NCI-H345 treated with DMSO at 0.1 percent for 48 hours (cell line): ENCODE results near the gene ANKS1B.
"Not testable (repeated sequence)": the region's sequence is repeated elsewhere in the genome, so short reads cannot be mapped to it uniquely, and the experiment has no call there.

Experiments used
- DNase-seq: peaks from one replicate; lab custom pipeline; 2025; ENCODE audit not compliant: unreplicated experiment; lab: John Stamatoyannopoulos, UW

ANKS1B gene

GRCh38 chr12:99767809-99768208 is 216.9 kb downstream of the ANKS1B start:
- DNase-seq, result peak; percentile 3

DNA sequence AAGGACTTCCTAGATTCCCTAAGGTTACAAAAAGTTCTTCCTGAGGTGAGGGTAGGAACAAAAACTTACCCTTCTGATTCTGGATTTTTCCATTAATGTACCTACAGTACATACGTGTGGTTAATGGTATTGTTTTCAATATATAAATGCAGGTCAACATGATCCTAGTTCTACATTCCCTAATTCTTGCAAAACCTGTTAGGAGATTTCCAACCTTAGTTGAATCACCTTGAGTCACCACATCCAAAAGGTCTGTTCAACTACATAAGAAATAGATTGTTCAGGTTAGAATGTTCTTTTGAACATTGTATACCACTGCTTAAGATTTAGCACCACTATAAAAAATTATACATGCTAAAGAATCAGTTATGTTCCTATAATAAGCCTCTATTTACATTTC is 218.3 kb downstream of the ANKS1B start:
- no peak for DNase-seq

DNA sequence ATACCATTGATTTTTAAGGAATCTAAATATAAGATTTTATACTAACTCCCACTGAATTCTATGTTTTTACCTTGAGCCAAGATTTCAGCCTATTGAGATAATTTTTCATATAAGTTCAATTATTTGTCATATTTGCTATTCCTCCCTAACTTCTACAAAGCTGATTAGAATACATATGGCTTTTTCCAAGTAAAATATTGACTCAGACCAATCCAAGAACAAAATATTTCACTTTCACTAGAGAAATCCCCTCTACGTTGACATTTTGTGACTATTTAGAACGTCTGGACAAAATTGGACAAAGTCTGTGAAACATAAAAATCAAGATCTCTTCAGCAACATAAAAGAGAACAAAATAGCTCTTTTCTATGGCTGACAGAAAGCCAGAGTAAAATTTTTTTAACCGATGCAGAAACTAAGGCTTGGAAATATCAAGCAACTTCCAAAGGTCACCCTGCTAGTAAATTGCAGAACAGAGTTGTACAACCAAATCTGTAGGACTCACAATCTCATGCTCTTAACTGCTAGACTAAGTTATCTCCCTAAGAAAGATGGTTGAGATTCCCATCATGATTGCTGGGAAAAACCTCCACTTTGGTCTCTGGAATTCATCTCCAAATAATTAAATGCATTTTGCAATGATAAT is 219.1 kb downstream of the ANKS1B start:
- DNase-seq, result no peak

DNA sequence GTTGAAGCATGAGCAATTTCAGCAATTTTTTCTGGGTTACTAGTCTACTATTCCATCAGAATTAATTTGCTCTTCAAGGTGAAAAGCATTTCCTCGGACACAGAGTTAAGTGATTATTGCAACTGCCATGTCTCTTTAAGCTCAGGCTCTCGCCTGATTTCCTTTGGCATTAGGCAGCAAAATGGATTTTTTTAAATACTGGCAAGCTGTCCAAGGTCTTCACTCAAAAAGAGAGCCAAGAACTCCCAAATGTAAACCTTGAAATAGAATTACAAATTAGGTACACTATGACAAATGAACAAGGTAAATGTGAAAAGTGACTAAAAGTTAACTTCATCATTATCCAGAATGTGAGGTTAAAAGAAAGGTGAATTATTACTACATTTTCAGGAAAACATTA is 225.3 kb downstream of the ANKS1B start:
- no peak for DNase-seq

- DNase-seq, result no peak
Measured at GRCh38 chr12:99758997-99759396, 225.7 kb downstream of the ANKS1B start.

DNA sequence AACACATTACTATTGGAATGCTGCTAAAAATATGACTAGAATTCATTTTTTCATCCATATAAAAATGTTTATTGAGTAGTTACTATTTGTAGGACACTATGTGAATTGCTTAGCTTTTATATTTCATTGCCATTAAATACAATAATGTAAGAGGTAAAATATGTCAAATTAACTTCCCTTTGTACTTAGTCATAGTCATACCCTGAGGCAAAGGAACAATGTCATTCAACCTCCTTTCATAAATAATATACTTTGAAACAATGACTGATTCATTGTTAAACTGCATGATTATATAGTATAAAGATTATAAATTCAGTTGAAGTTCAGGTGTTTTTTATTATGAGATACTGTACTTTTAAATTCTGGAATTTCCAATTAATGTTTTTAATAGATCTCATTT is 232.0 kb downstream of the ANKS1B start:
- no peak for DNase-seq

DNA sequence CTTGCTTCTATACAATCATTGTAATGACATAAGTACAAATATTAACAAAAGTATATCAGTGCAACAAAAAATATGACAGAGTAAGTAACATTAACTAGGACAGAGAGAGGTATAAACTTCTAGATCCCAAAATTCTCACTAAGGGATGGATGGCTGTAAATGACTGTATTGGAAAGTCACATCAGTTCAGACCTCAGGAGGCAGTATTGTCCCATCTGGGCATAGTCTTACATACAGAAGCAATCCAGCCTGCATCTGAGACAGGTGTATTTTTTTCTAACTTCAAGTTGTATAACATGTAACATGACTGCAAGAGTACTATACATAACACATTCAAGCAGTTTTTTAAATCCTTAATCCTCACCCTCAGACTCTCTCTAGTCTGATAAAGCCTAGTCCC is 238.2 kb downstream of the ANKS1B start:
- no peak for DNase-seq

- DNase-seq, result no peak
Measured at GRCh38 chr12:99745895-99746294, 238.8 kb downstream of the ANKS1B start.

DNA sequence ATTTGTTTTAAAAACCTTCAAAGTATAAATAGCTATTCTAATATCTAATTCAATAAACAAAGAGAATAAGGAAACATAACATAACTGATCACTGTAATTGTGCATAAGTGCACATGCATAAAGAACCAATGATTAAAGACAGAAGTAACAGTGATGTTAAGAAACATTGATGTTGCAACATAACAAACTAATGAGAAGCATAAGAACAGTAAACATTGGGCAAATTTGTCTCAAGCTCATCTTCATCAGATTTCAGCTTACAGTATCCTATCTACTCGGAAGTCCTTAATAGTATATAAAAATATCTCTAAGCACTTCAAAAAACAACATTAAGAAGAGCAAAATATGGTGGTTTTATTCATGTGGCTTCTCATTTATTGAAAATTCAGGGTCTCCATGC is 239.6 kb downstream of the ANKS1B start:
- DNase-seq, result no peak

DNA sequence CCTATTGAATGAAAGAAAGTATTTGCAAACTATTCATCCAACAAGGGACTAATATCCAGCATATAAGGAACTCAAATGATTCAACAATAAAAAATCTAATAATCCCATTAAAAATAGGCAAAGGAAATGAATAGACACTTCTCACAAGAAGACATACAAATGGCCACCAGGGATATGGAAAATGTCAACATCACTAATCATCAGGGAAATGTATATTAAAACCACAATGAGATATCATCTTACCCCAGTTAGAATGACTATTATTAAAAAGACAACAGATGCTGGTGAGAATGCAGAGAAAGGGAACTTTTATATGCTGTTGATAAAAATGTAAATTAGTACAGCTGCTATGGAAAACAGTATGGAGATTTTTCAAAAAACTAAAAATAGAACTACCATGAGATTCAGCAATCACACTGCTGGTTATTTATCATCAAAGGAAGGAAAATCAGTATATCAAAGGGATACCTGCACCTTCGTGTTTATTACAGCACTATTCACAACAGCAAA is 247.9 kb downstream of the ANKS1B start:
- DNase-seq, result no peak

DNA sequence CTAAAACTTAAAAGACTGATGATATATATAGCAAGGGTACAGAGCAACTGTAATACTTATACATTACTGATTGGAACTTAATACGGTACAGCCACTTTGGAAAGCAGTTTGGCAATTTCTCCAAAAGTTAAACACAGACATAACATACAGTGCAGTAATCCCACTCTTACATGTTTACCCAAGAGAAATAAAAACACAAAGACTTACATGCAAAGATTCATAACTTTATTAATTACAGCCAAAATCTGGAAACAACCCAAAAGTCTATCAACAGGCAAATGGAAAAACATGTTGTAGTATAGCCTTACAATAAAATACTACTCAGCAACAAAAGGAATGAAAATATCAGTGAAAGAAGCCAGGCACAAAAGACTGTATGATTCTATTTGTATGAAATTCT is 252.6 kb downstream of the ANKS1B start:
- no peak for DNase-seq

GRCh38 chr12:99722690-99723486 is 261.8 kb downstream of the ANKS1B start:
- no peak for DNase-seq

- DNase-seq, result no peak
Measured at GRCh38 chr12:99721715-99722275, 262.9 kb downstream of the ANKS1B start.

GRCh38 chr12:99720083-99720465 is 264.7 kb downstream of the ANKS1B start:
- DNase-seq, result not testable (repeated sequence)

- not testable (repeated sequence) for DNase-seq
Measured at GRCh38 chr12:99719411-99720082, 265.2 kb downstream of the ANKS1B start.

- not testable (repeated sequence) for DNase-seq
Measured at GRCh38 chr12:99715841-99716510, 268.8 kb downstream of the ANKS1B start.

DNA sequence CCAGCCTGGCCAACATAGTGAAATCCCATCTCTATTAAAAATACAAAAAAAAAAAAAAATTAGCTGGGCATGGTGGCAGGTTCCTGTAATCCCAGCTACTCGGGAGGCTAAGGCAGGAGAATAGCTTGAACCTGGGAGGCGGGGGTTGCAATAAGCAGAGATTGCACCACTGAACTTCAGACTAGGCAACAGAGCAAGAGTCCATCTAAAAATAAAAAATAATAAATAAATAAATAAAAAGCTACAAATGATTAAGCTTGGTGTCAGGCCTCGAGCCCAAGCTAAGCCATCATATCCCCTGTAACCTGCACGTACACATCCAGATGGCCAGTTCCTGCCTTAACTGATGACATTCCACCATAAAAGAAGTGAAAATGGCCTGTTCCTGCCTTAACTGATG is 269.8 kb downstream of the ANKS1B start:
- not testable (repeated sequence) for DNase-seq

GRCh38 chr12:99713946-99714520 is 270.7 kb downstream of the ANKS1B start:
- DNase-seq, result no peak

DNA sequence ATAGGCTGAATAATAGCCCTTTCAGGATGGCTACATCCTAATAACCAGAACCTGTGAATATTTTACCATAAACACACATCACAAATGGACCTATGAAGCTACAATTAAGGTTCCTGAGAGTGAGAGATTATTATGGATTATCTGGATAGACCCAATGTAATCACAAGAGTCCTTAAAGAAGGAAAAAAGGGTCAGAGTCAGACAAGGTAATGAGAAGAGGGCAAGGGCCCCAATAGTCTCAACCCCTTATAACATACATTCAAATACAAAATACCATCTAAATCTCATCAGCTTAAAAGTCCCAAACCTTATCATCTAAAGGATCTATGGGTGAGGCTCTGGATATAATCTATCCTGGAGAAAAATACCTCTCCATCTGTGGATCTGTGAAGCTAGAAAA is 272.5 kb downstream of the ANKS1B start:
- no peak for DNase-seq

DNA sequence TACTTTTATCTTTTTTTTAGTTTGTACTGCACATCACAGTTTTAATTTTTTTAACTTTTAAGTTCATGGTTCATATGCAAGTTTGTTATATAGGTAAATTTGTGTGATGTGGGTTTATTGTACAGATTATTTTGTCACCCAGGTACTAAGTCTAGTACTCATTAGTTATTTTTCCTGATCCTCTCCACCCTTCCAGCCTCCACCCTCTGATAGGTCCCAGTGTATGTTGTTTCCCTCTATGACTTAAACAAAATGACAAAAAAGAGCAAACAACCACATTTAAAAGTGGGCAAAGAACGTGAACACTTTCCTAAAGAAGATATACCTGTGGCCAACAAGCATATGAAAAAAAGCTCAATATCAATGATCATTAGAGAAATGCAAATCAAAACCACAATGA is 273.5 kb downstream of the ANKS1B start:
- no peak for DNase-seq

DNA sequence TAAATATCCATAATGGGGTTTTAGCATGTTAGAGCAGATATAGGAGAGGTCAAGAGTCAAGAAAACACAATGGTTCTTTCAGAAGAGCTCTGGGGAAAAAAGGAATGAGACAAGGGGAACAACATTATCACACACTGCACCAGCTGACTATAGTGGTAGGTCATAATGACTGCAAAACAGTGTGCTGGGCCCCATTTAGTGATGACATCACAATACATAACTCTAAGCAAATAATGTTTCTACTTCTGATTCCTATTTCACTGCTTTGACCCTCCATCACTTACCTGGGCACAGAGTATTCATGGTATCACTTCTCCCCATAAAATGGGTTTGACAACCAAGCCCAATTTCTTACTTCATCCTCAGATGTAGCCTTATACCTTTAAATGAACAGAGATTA is 275.1 kb downstream of the ANKS1B start:
- no peak for DNase-seq
